ENCODE results near the gene PTCD2. TPM values are rescaled to one million over a fixed set of nuclear protein-coding genes. Genes with fewer than 3 reads are reported as not detected.
A peak's percentile ranks its signal among the peaks of the same experiment; 100 is the strongest.

PTCD2 gene
- total RNA-seq, 1 experiment from 2014 or later, result 11.6 TPM

DNA sequence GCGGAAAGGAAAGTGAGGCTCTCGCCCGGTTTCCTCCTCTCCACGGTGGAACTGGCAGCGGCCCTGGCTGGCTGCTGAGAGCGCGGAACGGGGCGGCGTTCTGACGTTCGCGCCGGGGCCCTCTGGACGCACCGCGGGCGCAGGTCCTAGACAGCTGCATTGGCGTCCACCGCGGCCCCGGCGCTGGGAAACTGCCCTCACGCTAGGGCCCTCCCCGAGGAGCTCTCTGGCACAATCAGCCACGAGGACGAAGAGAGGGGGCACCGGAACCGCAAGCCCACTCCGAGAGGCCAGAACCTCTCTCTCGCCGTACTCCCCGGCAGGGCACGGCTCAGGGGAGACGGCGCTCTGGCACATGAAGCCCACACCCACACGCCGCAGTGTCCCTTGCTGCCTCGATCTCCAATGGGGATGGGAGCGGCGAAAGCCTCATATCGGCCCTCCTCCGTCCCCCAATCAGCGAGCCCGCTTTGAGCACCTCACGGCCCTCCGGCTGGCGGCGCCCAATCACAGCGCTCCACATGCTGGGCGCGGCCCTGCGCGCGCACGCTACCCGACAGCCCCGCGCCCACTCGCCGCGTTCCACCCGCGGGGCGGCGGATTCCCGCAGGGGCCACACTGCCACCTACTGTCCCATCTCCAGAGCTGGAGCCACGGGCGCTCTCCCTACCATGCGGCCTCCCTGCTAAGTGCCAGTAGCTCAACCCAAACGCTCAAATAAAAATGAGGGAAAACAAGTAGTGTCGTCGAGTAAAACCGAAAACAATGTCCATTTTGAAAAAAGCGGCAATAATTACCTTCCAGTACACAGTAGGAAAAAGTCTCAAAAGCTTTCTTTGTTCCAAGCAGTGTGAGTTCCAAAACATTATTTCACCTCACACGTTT lies 12.0 kb upstream of the PTCD2 start:
- Mint-ChIP-seq H3K27me3 (ENCODE audit: insufficient read depth, unreplicated experiment) (no peaks in the 10 kb centered on the region), H3K4me3 (ENCODE audit: unreplicated experiment) (peak overlapping the region; percentile 84), H3K4me1 (ENCODE audit: low read depth, unreplicated experiment) (peaks cover 18% of the 10 kb centered on the region), H3K36me3 (ENCODE audit: insufficient read depth, unreplicated experiment) (peaks cover 52% of the 10 kb centered on the region), H3K9me3 (ENCODE audit: unreplicated experiment) (no peaks in the 10 kb centered on the region), H3K27ac (ENCODE audit: unreplicated experiment) (peak overlapping the region; percentile 84)
- no peaks in the 10 kb centered on the region for H3K27me3 ChIP-seq (replicated peaks; ENCODE audit: control insufficient read depth, insufficient read depth, low read length)
- intact Hi-C loops (cut with micrococcal nuclease; ENCODE audit: unreplicated experiment), result loop anchor here (1.0 kb wide), 2 partner anchors 12 to 171 kb away; partner anchors contain the start of genes MRPS27 and PTCD2
- ChIA-PET POLR2A (interaction anchor here (0.6 to 1.9 kb wide), 3 partner anchors 12 to 170 kb away, joined by 3 to 19 read pairs (median 3); partner anchors contain the start of genes MRPS27 and PTCD2), CTCF (interaction anchor here (0.7 to 1.7 kb wide), 5 partner anchors 12 to 614 kb away, joined by 3 to 15 read pairs (median 3); partner anchors contain the start of genes MRPS27 and PTCD2)
- H3K9me3 ChIP-seq, result no peaks in the 10 kb centered on the region
- TSS peak; percentile 73 for BruUV-seq (replicated peaks)
- H3K4me3 ChIP-seq (ENCODE audit: low read depth, low read length), result peak overlapping the region; percentile 57
- peaks cover 19% of the 10 kb centered on the region for H3K4me1 ChIP-seq
- DNase-seq, result peak; percentile 97 to 98
- TF ChIP-seq, protein P1, sequence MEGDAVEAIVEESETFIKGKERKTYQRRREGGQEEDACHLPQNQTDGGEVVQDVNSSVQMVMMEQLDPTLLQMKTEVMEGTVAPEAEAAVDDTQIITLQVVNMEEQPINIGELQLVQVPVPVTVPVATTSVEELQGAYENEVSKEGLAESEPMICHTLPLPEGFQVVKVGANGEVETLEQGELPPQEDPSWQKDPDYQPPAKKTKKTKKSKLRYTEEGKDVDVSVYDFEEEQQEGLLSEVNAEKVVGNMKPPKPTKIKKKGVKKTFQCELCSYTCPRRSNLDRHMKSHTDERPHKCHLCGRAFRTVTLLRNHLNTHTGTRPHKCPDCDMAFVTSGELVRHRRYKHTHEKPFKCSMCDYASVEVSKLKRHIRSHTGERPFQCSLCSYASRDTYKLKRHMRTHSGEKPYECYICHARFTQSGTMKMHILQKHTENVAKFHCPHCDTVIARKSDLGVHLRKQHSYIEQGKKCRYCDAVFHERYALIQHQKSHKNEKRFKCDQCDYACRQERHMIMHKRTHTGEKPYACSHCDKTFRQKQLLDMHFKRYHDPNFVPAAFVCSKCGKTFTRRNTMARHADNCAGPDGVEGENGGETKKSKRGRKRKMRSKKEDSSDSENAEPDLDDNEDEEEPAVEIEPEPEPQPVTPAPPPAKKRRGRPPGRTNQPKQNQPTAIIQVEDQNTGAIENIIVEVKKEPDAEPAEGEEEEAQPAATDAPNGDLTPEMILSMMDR (IDR thresholded peaks at IDR 0.05; ENCODE audit: insufficient read depth in 1 of 2, low read depth in 1 of 2, low read length in 1 of 2, severe bottlenecking in 1 of 2, unreplicated experiment in 1 of 2), result peak; percentile 76 to 86
- H3K36me3 ChIP-seq (ENCODE audit: control insufficient read depth, insufficient read depth, low read length), result 0 out of 2 replicates have a peak, but pooled peaks cover 1% of the 10 kb centered on the region

GRCh38 chr5:72308853-72309191 lies 11.4 kb upstream of the PTCD2 start:
- Mint-ChIP-seq H3K36me3 (ENCODE audit: insufficient read depth, unreplicated experiment) (peaks cover 52% of the 10 kb centered on the region), H3K27me3 (ENCODE audit: insufficient read depth, unreplicated experiment) (no peaks in the 10 kb centered on the region), H3K4me1 (ENCODE audit: low read depth, unreplicated experiment) (peaks cover 16% of the 10 kb centered on the region), H3K9me3 (ENCODE audit: unreplicated experiment) (no peaks in the 10 kb centered on the region), H3K4me3 (ENCODE audit: unreplicated experiment) (peak overlapping the region; percentile 84), H3K27ac (ENCODE audit: unreplicated experiment) (peak overlapping the region; percentile 84)
- Histone ChIP-seq H3K4me1 (peaks cover 18% of the 10 kb centered on the region), H3K36me3 (ENCODE audit: control insufficient read depth, insufficient read depth, low read length) (0 out of 2 replicates have a peak, but pooled peaks cover 1% of the 10 kb centered on the region), H3K4me3 (ENCODE audit: low read depth, low read length) (no peak overlapping the region), H3K27me3 (replicated peaks; ENCODE audit: control insufficient read depth, insufficient read depth, low read length) (no peaks in the 10 kb centered on the region), H3K9me3 (no peaks in the 10 kb centered on the region)
- no peak for DNase-seq
- intact Hi-C loops (cut with micrococcal nuclease; ENCODE audit: unreplicated experiment), result loop anchor here (1.0 kb wide), 2 partner anchors 11 to 172 kb away; partner anchors contain the start of genes MRPS27 and PTCD2
- ChIA-PET POLR2A (interaction anchor here (1.9 kb wide), 1 partner anchor 11 kb away, joined by 19 read pairs; the partner anchor contains the start of genes MRPS27 and PTCD2), CTCF (interaction anchor here (0.9 to 1.7 kb wide), 4 partner anchors 11 to 64 kb away, joined by 3 to 15 read pairs (median 4); partner anchors contain the start of genes MRPS27 and PTCD2)
- TF ChIP-seq, protein P1 (IDR thresholded peaks at IDR 0.05; ENCODE audit: insufficient read depth in 1 of 2, low read depth in 1 of 2, low read length in 1 of 2, severe bottlenecking in 1 of 2, unreplicated experiment in 1 of 2), result no peak
- BruUV-seq (replicated peaks), result no TSS peak

- no peak overlapping the region for H3K4me3 Mint-ChIP-seq (ENCODE audit: unreplicated experiment)
- Histone ChIP-seq H3K4me1 (0 out of 2 replicates have a peak, but pooled peaks cover 4% of the 10 kb centered on the region), H3K9me3 (no peaks in the 10 kb centered on the region), H3K4me3 (ENCODE audit: low read depth, low read length) (no peak overlapping the region), H3K27me3 (replicated peaks; ENCODE audit: control insufficient read depth, insufficient read depth, low read length) (no peaks in the 10 kb centered on the region), H3K36me3 (ENCODE audit: control insufficient read depth, insufficient read depth, low read length) (0 out of 2 replicates have a peak, but pooled peaks cover 1% of the 10 kb centered on the region)
- no peak for DNase-seq
- intact Hi-C loops (cut with micrococcal nuclease; ENCODE audit: unreplicated experiment), result no loop called here
- no TSS peak for BruUV-seq (replicated peaks)
- H3K36me3 Mint-ChIP-seq (ENCODE audit: insufficient read depth, unreplicated experiment), result peaks cover 42% of the 10 kb centered on the region
- no peaks in the 10 kb centered on the region for H3K9me3 Mint-ChIP-seq (ENCODE audit: unreplicated experiment)
- H3K27me3 Mint-ChIP-seq (ENCODE audit: insufficient read depth, unreplicated experiment), result no peaks in the 10 kb centered on the region
- no peak overlapping the region for H3K27ac Mint-ChIP-seq (ENCODE audit: unreplicated experiment)
- H3K4me1 Mint-ChIP-seq (ENCODE audit: low read depth, unreplicated experiment), result peaks cover 6% of the 10 kb centered on the region
- ChIA-PET POLR2A (no interaction called here), CTCF (no interaction called here)
- TF ChIP-seq, protein P1 (IDR thresholded peaks at IDR 0.05; ENCODE audit: insufficient read depth in 1 of 2, low read depth in 1 of 2, low read length in 1 of 2, severe bottlenecking in 1 of 2, unreplicated experiment in 1 of 2), result no peak
Measured at GRCh38 chr5:72313141-72313540, 7.0 kb upstream of the PTCD2 start.
